GM12878 (cell line): ENCODE data around the gene MYO16. TPM values are rescaled to one million over a fixed set of nuclear protein-coding genes. Genes with fewer than 3 reads are reported as not detected.

Experiments
- ATAC-seq: fragments of 200-7000 bp; cut with Tn5 transposase; 3 replicates; pipeline ENCODE4 v1.9.1; 2020; ENCODE audit warnings: mild to moderate bottlenecking, moderate library complexity
- BruUV-seq: library from RNA; stranded (reverse); fragments of 400-500 nt; replicated peaks from 2 replicates; lab custom pipeline; 2021; lab: Mats Ljungman, UMichigan
- CTCF ChIA-PET: fragments of 300-600 bp; sonication (Branson Sonifier 250); formaldehyde crosslinking; extraction: SDS; loops from one replicate; lab custom pipeline; 2021; ENCODE audit warnings: inconsistent platforms; lab: Yijun Ruan, JAX
- POLR2A ChIA-PET: fragments of 350-600 bp; formaldehyde crosslinking; extraction: SDS; loops from one replicate; lab custom pipeline; 2021; ENCODE audit warnings: inconsistent platforms; lab: Charles Lee
- RAD21 ChIA-PET: fragments of 300-600 bp; sonication (Branson Sonifier 250); formaldehyde crosslinking; loops from one replicate; lab custom pipeline; 2023; ENCODE audit warnings: antibody characterized with exemption; ENCODE audit not compliant: unreplicated experiment; lab: Charles Lee
- SMC1A ChIA-PET: fragments of 300-600 bp; sonication (Branson Sonifier 250); formaldehyde crosslinking; loops from one replicate; lab custom pipeline; 2023; ENCODE audit not compliant: unreplicated experiment, uncharacterized antibody; lab: Charles Lee
- DNase-seq: peaks from one replicate; pipeline ENCODE4 v3.0.0-alpha.2; 2011; ENCODE audit warnings: low read depth, low spot score
- FAIRE-seq: peaks from 3 replicates; lab custom pipeline; 2011; peaks lifted over from hg19 to GRCh38; lab: Jason Lieb, UNC
- H2AFZ ChIP-seq: 2 replicates; pipeline ENCODE4 v1.6.0; 2011; ENCODE audit warnings: low read depth, low read length, control low read depth; ENCODE audit not compliant: control insufficient read depth
- H3K27ac ChIP-seq: 2 replicates; pipeline ENCODE4 v1.5.1; 2011; ENCODE audit warnings: control low read depth; ENCODE audit not compliant: control insufficient read depth, insufficient read depth
- H3K27me3 ChIP-seq, 2 experiments: replicated peaks in 1 of 2; 2 replicates each; pipeline versions ENCODE4 v1.6.0 to v1.6.1; 2011; ENCODE audit warnings: low read length in 1 of 2; ENCODE audit not compliant: control insufficient read depth in 2 of 2, insufficient read depth in 2 of 2
- H3K36me3 ChIP-seq, 2 experiments: 2 replicates each; pipeline ENCODE4 v1.5.1; 2011; ENCODE audit warnings: low read length in 1 of 2; ENCODE audit not compliant: control insufficient read depth in 2 of 2, insufficient read depth in 2 of 2
- H3K4me1 ChIP-seq: 2 replicates; pipeline ENCODE4 v1.6.1; 2011; ENCODE audit warnings: mild to moderate bottlenecking, low read length, moderate library complexity, mixed read lengths; ENCODE audit not compliant: control insufficient read depth, insufficient read depth
- H3K4me2 ChIP-seq: 2 replicates; pipeline ENCODE4 v1.6.0; 2011; ENCODE audit warnings: control low read depth; ENCODE audit not compliant: control insufficient read depth, insufficient read depth
- H3K4me3 ChIP-seq: fragments of 200-600 bp; sonication (generic); 2 replicates; pipeline ENCODE4 v1.5.1; 2016
- H3K79me2 ChIP-seq: 2 replicates; pipeline ENCODE4 v1.6.0; 2011; ENCODE audit warnings: low read length; ENCODE audit not compliant: control insufficient read depth, insufficient read depth
- H3K9ac ChIP-seq: 2 replicates; pipeline ENCODE4 v1.8.0; 2011; ENCODE audit warnings: low read length, control low read depth, mixed read lengths; ENCODE audit not compliant: control insufficient read depth, insufficient read depth
- H3K9me3 ChIP-seq: replicated peaks from 3 replicates; pipeline ENCODE4 v1.5.1; 2011; ENCODE audit warnings: mild to moderate bottlenecking, low read length; ENCODE audit not compliant: control insufficient read depth, insufficient read depth
- H4K20me1 ChIP-seq: 2 replicates; pipeline ENCODE4 v1.6.0; 2011; ENCODE audit not compliant: control insufficient read depth, insufficient read depth
- CBX5 ChIP-seq: sonication (generic); IDR thresholded peaks from 2 replicates; pipeline ENCODE4 v1.6.1; 2016; ENCODE audit warnings: low read depth, moderate library complexity, mild to moderate bottlenecking, inconsistent platforms
- IKZF1 ChIP-seq: fragments of 450-650 bp; conservative IDR thresholded peaks from 2 replicates; pipeline ENCODE4 v1.6.1; 2017; ENCODE audit warnings: antibody characterized with exemption, mild to moderate bottlenecking
- WRNIP1 ChIP-seq: IDR thresholded peaks from 2 replicates; pipeline ENCODE4 v1.6.1; 2011; ENCODE audit warnings: low read depth, low read length, improper control_type of control experiment, borderline replicate concordance
- YY1 ChIP-seq: IDR thresholded peaks from 2 replicates; pipeline ENCODE4 v1.6.1; 2011; ENCODE audit warnings: low read depth, mild to moderate bottlenecking, low read length
- WGBS: methylation state at CpG from one replicate; pipeline ENCODE4 v1.1.6; 2016; ENCODE audit warnings: low lambda C conversion rate; ENCODE audit not compliant: insufficient replicate concordance, insufficient coverage; ENCODE audit errors: missing lambda C conversion rate; 5-methylcytosine and 5-hydroxymethylcytosine counted together
- in situ Hi-C: fragments of 300-500 bp; cut with MboI; formaldehyde crosslinking; loops from 9 replicates; pipeline ENCODE4 v1.14.3; 2018; ENCODE audit warnings: mixed read lengths
- intact Hi-C: fragments of 100-400 bp; cut with micrococcal nuclease; formaldehyde crosslinking; loops from one replicate; pipeline ENCODE4 v1.14.2; 2022; ENCODE audit not compliant: unreplicated experiment
- polyA plus RNA-seq, 11 experiments: library from polyadenylated mRNA; depleted of rRNA in 4 of 11; unstranded in 6 of 11; stranded (reverse) in 5 of 11; fragments of >200 nt; fragmentation: Nextera tagmentation in 4 of 11; fragmentation: Illumina TruSeq in 1 of 11; extraction: Ambion mirVana in 4 of 11; extraction: Trizol in 1 of 11; gene quantifications; 1 replicate in 1 of 11; 2 replicates in 10 of 11; pipeline versions ENCODE4 v1.2.1 to v1.2.3, GENCODE V29; 2011 to 2016; ENCODE audit warnings: inconsistent platforms in 2 of 11, missing spikeins in 2 of 11, low read depth in 1 of 11
- total RNA-seq, 4 experiments: library from RNA; depleted of rRNA in 3 of 4; stranded (reverse); fragments of >200 nt in 3 of 4; fragmentation: Illumina TruSeq in 1 of 4; extraction: Trizol in 1 of 4; gene quantifications; 2 replicates each; pipeline versions ENCODE4 v1.2.1 to v1.2.3, GENCODE V29; 2013 to 2021
- TF ChIP-seq, protein P1 (sequence below): fragments of 450-650 bp; IDR thresholded peaks from 2 replicates; pipeline ENCODE4 v1.6.1; 2017; ENCODE audit warnings: mild to moderate bottlenecking, moderate library complexity

Gene MYO16
- total and polyA plus RNA-seq, 10 of the 15 experiments (the other 5 are each of a cell fraction or from before 2014, with no cell fraction given): under 0.01 to 1.7 (median 0.05) TPM; not detected in 4

DNA sequence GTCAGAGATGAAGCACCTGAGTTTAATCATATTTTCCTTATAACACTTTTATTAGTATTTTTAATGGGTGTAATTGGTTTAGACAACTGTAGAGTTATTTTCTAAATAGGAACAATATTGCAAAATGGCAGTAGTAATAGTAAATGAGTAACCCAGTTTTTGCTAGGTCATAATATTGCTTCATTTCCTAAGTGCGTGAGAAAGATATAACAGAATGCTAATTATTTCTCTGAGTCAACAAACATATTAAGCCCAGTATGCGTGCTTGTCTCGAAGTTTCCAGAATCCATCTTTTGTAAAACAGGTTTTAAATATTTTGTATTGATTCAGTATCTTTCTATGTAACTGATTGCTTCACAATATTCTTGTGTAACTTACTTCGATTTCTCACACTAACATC, 315.3 kb downstream of the MYO16 start:
- Histone ChIP-seq H3K4me1 (no peaks in the 10 kb centered on the region), H3K4me2 (no peak overlapping the region), H3K36me3 (no peaks in the 10 kb centered on the region), H2AFZ (no peak overlapping the region), H3K27me3 (no peaks in the 10 kb centered on the region; a peak in 1 of 4 replicates), H3K4me3 (no peak overlapping the region), H3K9ac (no peak overlapping the region), H3K79me2 (no peaks in the 10 kb centered on the region), H3K27ac (no peak overlapping the region), H3K9me3 (no peaks in the 10 kb centered on the region), H4K20me1 (no peaks in the 10 kb centered on the region)
- in situ Hi-C loops: no loop called here
- no peak for DNase-seq
- BruUV-seq: no TSS peak
- intact Hi-C loops: no loop called here
- ChIA-PET POLR2A (no interaction called here), RAD21 (interaction anchor here (1.7 kb wide), 1 partner anchor 17 kb away, joined by 4 read pairs; no protein-coding TSS in a partner anchor), SMC1A (no interaction called here), CTCF (no interaction called here)
- TF ChIP-seq CBX5 (no peak), IKZF1 (no peak), YY1 (no peak), WRNIP1 (no peak)
- TF ChIP-seq, protein P1, sequence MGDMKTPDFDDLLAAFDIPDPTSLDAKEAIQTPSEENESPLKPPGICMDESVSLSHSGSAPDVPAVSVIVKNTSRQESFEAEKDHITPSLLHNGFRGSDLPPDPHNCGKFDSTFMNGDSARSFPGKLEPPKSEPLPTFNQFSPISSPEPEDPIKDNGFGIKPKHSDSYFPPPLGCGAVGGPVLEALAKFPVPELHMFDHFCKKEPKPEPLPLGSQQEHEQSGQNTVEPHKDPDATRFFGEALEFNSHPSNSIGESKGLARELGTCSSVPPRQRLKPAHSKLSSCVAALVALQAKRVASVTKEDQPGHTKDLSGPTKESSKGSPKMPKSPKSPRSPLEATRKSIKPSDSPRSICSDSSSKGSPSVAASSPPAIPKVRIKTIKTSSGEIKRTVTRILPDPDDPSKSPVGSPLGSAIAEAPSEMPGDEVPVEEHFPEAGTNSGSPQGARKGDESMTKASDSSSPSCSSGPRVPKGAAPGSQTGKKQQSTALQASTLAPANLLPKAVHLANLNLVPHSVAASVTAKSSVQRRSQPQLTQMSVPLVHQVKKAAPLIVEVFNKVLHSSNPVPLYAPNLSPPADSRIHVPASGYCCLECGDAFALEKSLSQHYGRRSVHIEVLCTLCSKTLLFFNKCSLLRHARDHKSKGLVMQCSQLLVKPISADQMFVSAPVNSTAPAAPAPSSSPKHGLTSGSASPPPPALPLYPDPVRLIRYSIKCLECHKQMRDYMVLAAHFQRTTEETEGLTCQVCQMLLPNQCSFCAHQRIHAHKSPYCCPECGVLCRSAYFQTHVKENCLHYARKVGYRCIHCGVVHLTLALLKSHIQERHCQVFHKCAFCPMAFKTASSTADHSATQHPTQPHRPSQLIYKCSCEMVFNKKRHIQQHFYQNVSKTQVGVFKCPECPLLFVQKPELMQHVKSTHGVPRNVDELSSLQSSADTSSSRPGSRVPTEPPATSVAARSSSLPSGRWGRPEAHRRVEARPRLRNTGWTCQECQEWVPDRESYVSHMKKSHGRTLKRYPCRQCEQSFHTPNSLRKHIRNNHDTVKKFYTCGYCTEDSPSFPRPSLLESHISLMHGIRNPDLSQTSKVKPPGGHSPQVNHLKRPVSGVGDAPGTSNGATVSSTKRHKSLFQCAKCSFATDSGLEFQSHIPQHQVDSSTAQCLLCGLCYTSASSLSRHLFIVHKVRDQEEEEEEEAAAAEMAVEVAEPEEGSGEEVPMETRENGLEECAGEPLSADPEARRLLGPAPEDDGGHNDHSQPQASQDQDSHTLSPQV: no peak
- no peak for FAIRE-seq
- WGBS: 33% methylated on average over 4 of the region's 4 CpGs
- ATAC-seq: no peak
